Adrenal gland (tissue), 12 donors: ENCODE results near the gene ACSF2. TPM values are rescaled to one million over a fixed set of nuclear protein-coding genes. Genes with fewer than 3 reads are reported as not detected.
A peak's percentile ranks its signal among the peaks of the same experiment; 100 is the strongest.

Source experiments
- DNase-seq, 7 donors: peaks; one replicate each; pipeline ENCODE4 v3.0.0-alpha.2; 2019 to 2020
- H3K27ac ChIP-seq, 5 donors: fragments of 200-600 bp; sonication (generic) in 4 of 5; 1 replicate in 3 of 5; 2 replicates in 2 of 5; pipeline versions ENCODE4 v1.5.1 to v1.8.0; 2016 to 2020; ENCODE audit warnings: mild to moderate bottlenecking in 1 of 5
- H3K27me3 ChIP-seq: fragments of 200-600 bp; 2 replicates; pipeline ENCODE4 v1.8.0; 2021
- H3K36me3 ChIP-seq, 2 donors: fragments of 200-600 bp; replicated peaks in 1 of 2; 1 replicate in 1 of 2; 2 replicates in 1 of 2; pipeline versions ENCODE4 v1.5.1 to v1.8.0; 2018 to 2022
- H3K4me1 ChIP-seq, 2 donors: fragments of 200-600 bp; replicated peaks in 1 of 2; 1 replicate in 1 of 2; 2 replicates in 1 of 2; pipeline versions ENCODE4 v1.5.1 to v1.8.0; 2018 to 2021
- H3K4me3 ChIP-seq, 4 donors: fragments of 200-600 bp; sonication (generic) in 3 of 4; one replicate each; pipeline ENCODE4 v1.5.1; 2016 to 2018
- H3K9me3 ChIP-seq, 3 donors: fragments of 200-600 bp; sonication (generic) in 1 of 3; replicated peaks in 1 of 3; 1 replicate in 2 of 3; 2 replicates in 1 of 3; pipeline versions ENCODE4 v1.5.1 to v1.8.0; 2016 to 2021
- POLR2A ChIP-seq, 2 donors: fragments of 450-650 bp; IDR thresholded peaks; one replicate each; pipeline ENCODE4 v1.6.1; 2017; ENCODE audit warnings: antibody characterized with exemption in 2 of 2, mild to moderate bottlenecking in 2 of 2, moderate library complexity in 1 of 2
- WGBS, 4 donors: extraction: QIAGEN DNeasy Blood & Tissue Kit in 2 of 4; methylation state at CpG; one replicate each; pipeline versions ENCODE4 v1.1.5 to v1.1.7; 2013 to 2017; 5-methylcytosine and 5-hydroxymethylcytosine counted together
- intact Hi-C, 2 donors: fragments of 100-400 bp; cut with DNase I; formaldehyde crosslinking; loops; one replicate each; pipeline versions ENCODE4 v1.14.1 to v1.15.0; 2022 to 2023
- polyA plus RNA-seq, 3 donors: library from polyadenylated mRNA; stranded (reverse); fragments of 200-250 nt in 2 of 3; fragments of 350-450 nt in 1 of 3; fragmentation: Illumina TruSeq in 1 of 3; extraction: RNeasy Lipid Tissue Mini Kit (QIAGEN cat#74804) in 1 of 3; gene quantifications; one replicate each; pipeline ENCODE4 v1.2.3, GENCODE V29; 2013 to 2014
- total RNA-seq, 9 donors: library from RNA; depleted of rRNA in 4 of 9; stranded (reverse); fragments of >200 nt in 4 of 9; fragments of 120-200 nt in 1 of 9; fragmentation: NEBNext Ultra II Directional in 1 of 9; extraction: Animal tissue kit (Norgen Biotek cat#: 25700) in 1 of 9; gene quantifications; one replicate each; pipeline versions ENCODE4 v1.1.0 to v1.2.4, GENCODE V29; 2013 to 2023
- TF ChIP-seq, protein P1 (sequence below), 6 experiments: fragments of 450-650 bp in 4 of 6; fragments of 200-600 bp in 2 of 6; sonication (generic) in 1 of 6; IDR thresholded peaks; 1 replicate in 5 of 6; 2 replicates in 1 of 6; pipeline versions ENCODE4 v1.5.1 to v1.8.0; 2016 to 2021; ENCODE audit warnings: antibody characterized with exemption in 6 of 6, mild to moderate bottlenecking in 2 of 6, moderate library complexity in 1 of 6
- donor health status: healthy with polysubstance abuse.
- donor health status: Bipolar disorder and iron deficiency.
- donor health status: DM: yes; HTN: yes; CAD: no.
- donor health status: DM: no; HTN: no; CAD: no.
- donor health status: DM: no; HTN: no; CAD: no.
- donor health status: DM: yes; HTN: yes; CAD: no.

ACSF2 gene
- total and polyA plus RNA-seq, 12 donors, result 92.1 to 434 (median 196) TPM

- Histone ChIP-seq H3K4me1 (no peaks in the 10 kb centered on the region), H3K27me3 (no peaks in the 10 kb centered on the region), H3K27ac (no peak overlapping the region), H3K4me3 (no peak overlapping the region), H3K9me3 (no peaks in the 10 kb centered on the region), H3K36me3 (peaks cover 0 to 63% of the 10 kb centered on the region in 2 donors)
- TF ChIP-seq, protein P1, sequence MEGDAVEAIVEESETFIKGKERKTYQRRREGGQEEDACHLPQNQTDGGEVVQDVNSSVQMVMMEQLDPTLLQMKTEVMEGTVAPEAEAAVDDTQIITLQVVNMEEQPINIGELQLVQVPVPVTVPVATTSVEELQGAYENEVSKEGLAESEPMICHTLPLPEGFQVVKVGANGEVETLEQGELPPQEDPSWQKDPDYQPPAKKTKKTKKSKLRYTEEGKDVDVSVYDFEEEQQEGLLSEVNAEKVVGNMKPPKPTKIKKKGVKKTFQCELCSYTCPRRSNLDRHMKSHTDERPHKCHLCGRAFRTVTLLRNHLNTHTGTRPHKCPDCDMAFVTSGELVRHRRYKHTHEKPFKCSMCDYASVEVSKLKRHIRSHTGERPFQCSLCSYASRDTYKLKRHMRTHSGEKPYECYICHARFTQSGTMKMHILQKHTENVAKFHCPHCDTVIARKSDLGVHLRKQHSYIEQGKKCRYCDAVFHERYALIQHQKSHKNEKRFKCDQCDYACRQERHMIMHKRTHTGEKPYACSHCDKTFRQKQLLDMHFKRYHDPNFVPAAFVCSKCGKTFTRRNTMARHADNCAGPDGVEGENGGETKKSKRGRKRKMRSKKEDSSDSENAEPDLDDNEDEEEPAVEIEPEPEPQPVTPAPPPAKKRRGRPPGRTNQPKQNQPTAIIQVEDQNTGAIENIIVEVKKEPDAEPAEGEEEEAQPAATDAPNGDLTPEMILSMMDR (IDR thresholded peaks at IDR 0.05), result no peak
- no peak for TF ChIP-seq POLR2A (IDR thresholded peaks at IDR 0.05)
- intact Hi-C loops, result no loop called here
- WGBS, 4 donors, result 87 to 93% (median 91%) methylated on average over 7 of the region's 7 CpGs
- no peak for DNase-seq
Observed at GRCh38 chr17:50381260-50381815, 44.7 kb upstream of the ACSF2 start.

- Histone ChIP-seq H3K27ac (no peak overlapping the region), H3K4me3 (no peak overlapping the region), H3K4me1 (no peaks in the 10 kb centered on the region), H3K36me3 (peaks cover 0 to 69% of the 10 kb centered on the region in 2 donors), H3K27me3 (no peaks in the 10 kb centered on the region), H3K9me3 (no peaks in the 10 kb centered on the region)
- WGBS, 4 donors, result 34 to 52% (median 41%) methylated on average over 3 of the region's 3 CpGs
- intact Hi-C loops, result no loop called here
- peak in 3 of 7 donors; percentile 40 to 67 (median 48) for DNase-seq
- no peak for TF ChIP-seq POLR2A (IDR thresholded peaks at IDR 0.05)
- TF ChIP-seq, protein P1 (IDR thresholded peaks at IDR 0.05), result no peak
Observed at GRCh38 chr17:50381920-50382319, 44.1 kb upstream of the ACSF2 start.

DNA sequence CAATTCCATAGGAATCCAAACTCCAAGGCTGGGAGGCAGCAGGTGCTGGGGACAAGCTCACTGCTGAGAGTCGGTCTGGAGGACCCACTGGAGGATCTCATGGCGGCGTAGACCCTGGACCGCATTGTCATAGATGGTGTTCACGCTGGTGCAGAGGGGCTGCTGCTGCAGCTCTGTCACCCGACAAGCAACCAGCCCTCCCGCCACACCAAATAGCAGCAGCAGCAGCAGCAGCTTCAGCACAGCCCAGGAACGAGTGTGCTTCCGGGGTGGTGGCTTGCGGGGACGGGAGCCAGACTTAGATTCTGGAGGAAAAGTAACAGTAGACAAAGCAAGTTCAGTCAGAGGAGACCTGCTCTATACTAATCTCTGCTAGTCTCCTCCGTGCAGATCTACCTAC lies 43.1 kb upstream of the ACSF2 start:
- 95 to 96% (median 95%) methylated on average over 8 to 12 of the region's 12 CpGs for WGBS, 4 donors
- DNase-seq, result no peak
- Histone ChIP-seq H3K36me3 (peaks cover 0 to 79% of the 10 kb centered on the region in 2 donors), H3K27ac (no peak overlapping the region), H3K4me1 (no peaks in the 10 kb centered on the region), H3K9me3 (no peaks in the 10 kb centered on the region), H3K4me3 (no peak overlapping the region), H3K27me3 (no peaks in the 10 kb centered on the region)
- intact Hi-C loops, result no loop called here
- TF ChIP-seq, protein P1 (IDR thresholded peaks at IDR 0.05), result no peak
- no peak for TF ChIP-seq POLR2A (IDR thresholded peaks at IDR 0.05)

DNA sequence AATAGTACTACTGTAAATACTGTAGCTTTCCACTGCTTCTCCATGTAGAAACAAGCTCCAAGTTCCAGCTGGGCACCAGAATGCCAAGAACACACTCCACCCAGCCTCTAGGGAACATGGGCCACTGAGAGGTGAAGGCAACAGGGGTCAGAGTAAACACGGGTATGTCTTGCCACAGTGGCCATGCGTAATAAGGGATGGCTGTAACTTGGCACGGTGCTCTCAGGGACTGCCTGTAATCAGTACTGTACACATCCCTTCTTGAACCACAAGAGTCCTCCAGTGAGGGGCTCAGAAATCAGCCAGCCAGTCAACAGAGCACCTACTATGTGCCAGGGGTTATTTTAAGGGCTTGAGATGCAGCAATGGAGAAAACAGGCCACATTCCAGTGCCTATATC lies 39.5 kb upstream of the ACSF2 start:
- Histone ChIP-seq H3K9me3 (no peaks in the 10 kb centered on the region), H3K4me3 (no peak overlapping the region), H3K36me3 (peaks cover 0 to 96% of the 10 kb centered on the region in 2 donors), H3K4me1 (peaks cover 5 to 13% of the 10 kb centered on the region in 2 donors), H3K27ac (peak overlapping the region in 1 of 5 donors; percentile 40), H3K27me3 (no peaks in the 10 kb centered on the region)
- DNase-seq, result peak in 6 of 7 donors; percentile 44 to 88 (median 72)
- intact Hi-C loops, result no loop called here
- TF ChIP-seq, protein P1 (IDR thresholded peaks at IDR 0.05), result no peak
- TF ChIP-seq POLR2A (IDR thresholded peaks at IDR 0.05), result no peak
- WGBS, 4 donors, result 20 to 62% (median 49%) methylated on average over 1 to 3 of the region's 3 CpGs
